ENCODE results near the gene POLR3A.

POLR3A gene

GRCh38 chr10:77925795-77926565 lies 103.3 kb downstream of the POLR3A start:
- Histone ChIP-seq H3K9me3 (ENCODE audit: insufficient read depth, low read length) (no peaks in the 10 kb centered on the region), H3K9ac (ENCODE audit: low read length) (no peak overlapping the region), H3K36me3 (ENCODE audit: low read length) (no peaks in the 10 kb centered on the region), H3K4me3 (ENCODE audit: insufficient read depth, low read length, poor library complexity, severe bottlenecking) (no peak overlapping the region), H3K9me2 (replicated peaks; ENCODE audit: insufficient read depth, low read length) (no peaks in the 10 kb centered on the region), H4K20me1 (ENCODE audit: low read depth, low read length) (no peaks in the 10 kb centered on the region), H3K4me2 (ENCODE audit: low read depth, low read length, poor library complexity, severe bottlenecking) (no peak overlapping the region), H3F3A (ENCODE audit: insufficient read depth) (no peaks in the 10 kb centered on the region), H3K27ac (ENCODE audit: low read depth, low read length) (no peak overlapping the region), H2AFZ (ENCODE audit: low read depth, low read length, severe bottlenecking) (no peak overlapping the region), H3K79me2 (ENCODE audit: insufficient read depth, low read length) (no peaks in the 10 kb centered on the region), H3K27me3 (ENCODE audit: low read length) (no peaks in the 10 kb centered on the region)
- TF ChIP-seq EZH2phosphoT487 (conservative IDR thresholded peaks at IDR 0.05; ENCODE audit: low read length): no peak
- TF ChIP-seq, protein P1, sequence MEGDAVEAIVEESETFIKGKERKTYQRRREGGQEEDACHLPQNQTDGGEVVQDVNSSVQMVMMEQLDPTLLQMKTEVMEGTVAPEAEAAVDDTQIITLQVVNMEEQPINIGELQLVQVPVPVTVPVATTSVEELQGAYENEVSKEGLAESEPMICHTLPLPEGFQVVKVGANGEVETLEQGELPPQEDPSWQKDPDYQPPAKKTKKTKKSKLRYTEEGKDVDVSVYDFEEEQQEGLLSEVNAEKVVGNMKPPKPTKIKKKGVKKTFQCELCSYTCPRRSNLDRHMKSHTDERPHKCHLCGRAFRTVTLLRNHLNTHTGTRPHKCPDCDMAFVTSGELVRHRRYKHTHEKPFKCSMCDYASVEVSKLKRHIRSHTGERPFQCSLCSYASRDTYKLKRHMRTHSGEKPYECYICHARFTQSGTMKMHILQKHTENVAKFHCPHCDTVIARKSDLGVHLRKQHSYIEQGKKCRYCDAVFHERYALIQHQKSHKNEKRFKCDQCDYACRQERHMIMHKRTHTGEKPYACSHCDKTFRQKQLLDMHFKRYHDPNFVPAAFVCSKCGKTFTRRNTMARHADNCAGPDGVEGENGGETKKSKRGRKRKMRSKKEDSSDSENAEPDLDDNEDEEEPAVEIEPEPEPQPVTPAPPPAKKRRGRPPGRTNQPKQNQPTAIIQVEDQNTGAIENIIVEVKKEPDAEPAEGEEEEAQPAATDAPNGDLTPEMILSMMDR (IDR thresholded peaks at IDR 0.05; ENCODE audit: insufficient read depth, low read length, poor library complexity, severe bottlenecking): no peak

- TF ChIP-seq EZH2phosphoT487 (conservative IDR thresholded peaks at IDR 0.05; ENCODE audit: low read length): no peak
- TF ChIP-seq, protein P1 (IDR thresholded peaks at IDR 0.05; ENCODE audit: insufficient read depth, low read length, poor library complexity, severe bottlenecking): no peak
- Histone ChIP-seq H3K4me3 (ENCODE audit: insufficient read depth, low read length, poor library complexity, severe bottlenecking) (no peak overlapping the region), H3K27me3 (ENCODE audit: low read length) (no peaks in the 10 kb centered on the region), H3K36me3 (ENCODE audit: low read length) (no peaks in the 10 kb centered on the region), H3F3A (ENCODE audit: insufficient read depth) (no peaks in the 10 kb centered on the region), H3K9me2 (replicated peaks; ENCODE audit: insufficient read depth, low read length) (no peaks in the 10 kb centered on the region), H3K9ac (ENCODE audit: low read length) (no peak overlapping the region), H2AFZ (ENCODE audit: low read depth, low read length, severe bottlenecking) (no peak overlapping the region), H4K20me1 (ENCODE audit: low read depth, low read length) (no peaks in the 10 kb centered on the region), H3K4me2 (ENCODE audit: low read depth, low read length, poor library complexity, severe bottlenecking) (no peak overlapping the region), H3K9me3 (ENCODE audit: insufficient read depth, low read length) (no peaks in the 10 kb centered on the region), H3K79me2 (ENCODE audit: insufficient read depth, low read length) (no peaks in the 10 kb centered on the region), H3K27ac (ENCODE audit: low read depth, low read length) (no peak overlapping the region)
Measured at GRCh38 chr10:77925410-77925794, 103.9 kb downstream of the POLR3A start.

DNA sequence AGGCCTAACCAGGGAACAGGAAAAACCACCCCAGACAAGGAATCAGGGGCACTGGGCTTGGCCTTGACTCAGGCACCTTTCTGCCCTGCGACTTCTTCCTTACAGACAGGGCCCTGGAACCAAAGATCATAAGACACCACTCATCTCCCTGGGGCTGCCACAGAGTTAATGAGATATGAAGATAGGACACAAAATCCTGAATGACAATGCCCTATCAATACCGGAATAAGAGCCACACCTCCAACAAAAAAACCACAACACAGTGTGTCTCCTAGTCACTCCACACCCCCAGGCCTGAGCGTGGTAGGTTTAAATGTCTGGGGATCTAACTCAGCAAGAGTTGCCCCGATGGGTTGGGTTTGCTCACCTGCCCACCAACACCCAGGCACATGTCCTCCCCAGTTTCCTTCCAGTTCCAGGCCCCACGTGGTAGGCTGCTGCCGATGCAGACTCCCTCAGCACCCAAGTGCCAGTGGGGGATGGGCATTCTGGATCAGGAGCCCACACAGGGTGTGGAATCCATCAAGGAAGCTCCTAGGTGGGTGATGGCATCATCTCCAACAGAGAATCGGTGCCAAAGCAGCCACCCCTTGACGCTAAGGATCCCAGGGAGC lies 106.6 kb downstream of the POLR3A start:
- Histone ChIP-seq H3K4me3 (ENCODE audit: insufficient read depth, low read length, poor library complexity, severe bottlenecking) (no peak overlapping the region), H3K36me3 (ENCODE audit: low read length) (no peaks in the 10 kb centered on the region), H3K9me3 (ENCODE audit: insufficient read depth, low read length) (no peaks in the 10 kb centered on the region), H3K4me2 (ENCODE audit: low read depth, low read length, poor library complexity, severe bottlenecking) (no peak overlapping the region), H3K79me2 (ENCODE audit: insufficient read depth, low read length) (no peaks in the 10 kb centered on the region), H3K9me2 (replicated peaks; ENCODE audit: insufficient read depth, low read length) (no peaks in the 10 kb centered on the region), H3F3A (ENCODE audit: insufficient read depth) (no peaks in the 10 kb centered on the region), H2AFZ (ENCODE audit: low read depth, low read length, severe bottlenecking) (no peak overlapping the region), H3K27me3 (ENCODE audit: low read length) (no peaks in the 10 kb centered on the region), H3K27ac (ENCODE audit: low read depth, low read length) (no peak overlapping the region), H3K9ac (ENCODE audit: low read length) (no peak overlapping the region), H4K20me1 (ENCODE audit: low read depth, low read length) (no peaks in the 10 kb centered on the region)
- TF ChIP-seq, protein P1 (IDR thresholded peaks at IDR 0.05; ENCODE audit: insufficient read depth, low read length, poor library complexity, severe bottlenecking): no peak
- TF ChIP-seq EZH2phosphoT487 (conservative IDR thresholded peaks at IDR 0.05; ENCODE audit: low read length): no peak

Data from SU-DHL-6 (cell line).